ENCODE measurements around the gene FLNC.

DNA sequence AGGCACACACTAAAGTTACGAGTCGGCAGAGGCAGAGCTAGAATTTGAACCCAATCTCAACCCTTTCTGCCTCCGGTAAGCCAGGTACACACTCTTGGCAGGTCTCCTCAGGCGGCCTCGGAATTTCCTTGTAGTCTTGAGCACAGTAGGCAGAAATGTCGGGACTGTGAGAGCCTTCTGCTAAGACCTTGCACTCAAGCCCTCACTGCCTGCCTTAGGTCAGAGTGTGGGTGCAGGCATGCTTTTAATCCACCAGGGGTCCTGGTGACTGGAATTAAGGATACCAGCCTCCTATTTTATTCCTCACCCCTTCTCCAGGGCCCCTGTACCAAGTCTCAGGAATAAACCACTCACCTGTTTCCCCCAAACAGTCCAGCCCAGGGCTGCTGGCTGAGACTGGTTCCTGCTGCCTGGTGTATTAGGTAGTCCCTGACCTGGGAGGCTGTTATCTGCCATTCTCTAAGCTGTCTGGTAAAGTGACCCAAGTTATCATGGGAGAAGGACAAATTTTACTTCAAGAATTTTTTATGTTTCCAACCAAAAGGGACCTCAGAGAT lies 33.3 kb downstream of the FLNC start:
- TF ChIP-seq, protein P1, sequence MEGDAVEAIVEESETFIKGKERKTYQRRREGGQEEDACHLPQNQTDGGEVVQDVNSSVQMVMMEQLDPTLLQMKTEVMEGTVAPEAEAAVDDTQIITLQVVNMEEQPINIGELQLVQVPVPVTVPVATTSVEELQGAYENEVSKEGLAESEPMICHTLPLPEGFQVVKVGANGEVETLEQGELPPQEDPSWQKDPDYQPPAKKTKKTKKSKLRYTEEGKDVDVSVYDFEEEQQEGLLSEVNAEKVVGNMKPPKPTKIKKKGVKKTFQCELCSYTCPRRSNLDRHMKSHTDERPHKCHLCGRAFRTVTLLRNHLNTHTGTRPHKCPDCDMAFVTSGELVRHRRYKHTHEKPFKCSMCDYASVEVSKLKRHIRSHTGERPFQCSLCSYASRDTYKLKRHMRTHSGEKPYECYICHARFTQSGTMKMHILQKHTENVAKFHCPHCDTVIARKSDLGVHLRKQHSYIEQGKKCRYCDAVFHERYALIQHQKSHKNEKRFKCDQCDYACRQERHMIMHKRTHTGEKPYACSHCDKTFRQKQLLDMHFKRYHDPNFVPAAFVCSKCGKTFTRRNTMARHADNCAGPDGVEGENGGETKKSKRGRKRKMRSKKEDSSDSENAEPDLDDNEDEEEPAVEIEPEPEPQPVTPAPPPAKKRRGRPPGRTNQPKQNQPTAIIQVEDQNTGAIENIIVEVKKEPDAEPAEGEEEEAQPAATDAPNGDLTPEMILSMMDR (IDR thresholded peaks at IDR 0.05; ENCODE audit: insufficient read depth, low read length, poor library complexity, severe bottlenecking), result peak; percentile 39
- no peak for TF ChIP-seq EZH2phosphoT487 (conservative IDR thresholded peaks at IDR 0.05; ENCODE audit: low read length)

Data from SU-DHL-6 (cell line).